Suprapubic skin (tissue), 4 donors: Measurements from ENCODE around the gene KCTD19. TPM values are rescaled to one million over a fixed set of nuclear protein-coding genes. Genes with fewer than 3 reads are reported as not detected.

Experiments
- DNase-seq, 2 donors: peaks; one replicate each; pipeline ENCODE4 v3.0.0-alpha.2; 2019; ENCODE audit warnings: low spot score in 2 of 2
- H3K27ac ChIP-seq: fragments of 200-600 bp; sonication (generic); one replicate; pipeline ENCODE4 v1.5.1; 2019
- H3K27me3 ChIP-seq: fragments of 200-600 bp; sonication (generic); one replicate; pipeline ENCODE4 v1.5.1; 2019
- H3K36me3 ChIP-seq: fragments of 200-600 bp; sonication (generic); one replicate; pipeline ENCODE4 v1.5.1; 2019
- H3K4me1 ChIP-seq: fragments of 200-600 bp; sonication (generic); one replicate; pipeline ENCODE4 v1.5.1; 2019
- H3K4me3 ChIP-seq: fragments of 200-600 bp; sonication (generic); one replicate; pipeline ENCODE4 v1.5.1; 2019; ENCODE audit warnings: mild to moderate bottlenecking
- H3K9me3 ChIP-seq: fragments of 200-600 bp; sonication (generic); one replicate; pipeline ENCODE4 v1.5.1; 2019
- EP300 ChIP-seq: sonication (generic); formaldehyde crosslinking; IDR thresholded peaks from one replicate; pipeline ENCODE4 v1.6.1; 2017; ENCODE audit warnings: antibody characterized with exemption
- POLR2A ChIP-seq, 2 donors: fragments of 450-650 bp; IDR thresholded peaks; one replicate each; pipeline ENCODE4 v1.6.1; 2017; ENCODE audit warnings: antibody characterized with exemption in 2 of 2, mild to moderate bottlenecking in 2 of 2, moderate library complexity in 2 of 2
- POLR2AphosphoS5 ChIP-seq, 3 donors: sonication (generic); formaldehyde crosslinking; IDR thresholded peaks; one replicate each; pipeline ENCODE4 v1.6.1; 2017; ENCODE audit warnings: antibody characterized with exemption in 3 of 3
- WGBS: methylation state at CpG from one replicate; pipeline ENCODE4 v1.1.5; 2018; 5-methylcytosine and 5-hydroxymethylcytosine counted together
- total RNA-seq, 4 donors: library from RNA; depleted of rRNA; stranded (reverse); fragments of >200 nt; gene quantifications; one replicate each; pipeline ENCODE4 v1.1.0, GENCODE V29; 2016
- TF ChIP-seq, protein P1 (sequence below), 2 donors: fragments of 200-600 bp in 1 of 2; fragments of 450-650 bp in 1 of 2; sonication (generic) in 1 of 2; IDR thresholded peaks; one replicate each; pipeline ENCODE4 v1.5.1; 2016 to 2019; ENCODE audit warnings: antibody characterized with exemption in 2 of 2, mild to moderate bottlenecking in 1 of 2, moderate library complexity in 1 of 2

Gene KCTD19
- total RNA-seq, 4 donors from 2014 or later: 0.25 TPM; not detected in 3

DNA sequence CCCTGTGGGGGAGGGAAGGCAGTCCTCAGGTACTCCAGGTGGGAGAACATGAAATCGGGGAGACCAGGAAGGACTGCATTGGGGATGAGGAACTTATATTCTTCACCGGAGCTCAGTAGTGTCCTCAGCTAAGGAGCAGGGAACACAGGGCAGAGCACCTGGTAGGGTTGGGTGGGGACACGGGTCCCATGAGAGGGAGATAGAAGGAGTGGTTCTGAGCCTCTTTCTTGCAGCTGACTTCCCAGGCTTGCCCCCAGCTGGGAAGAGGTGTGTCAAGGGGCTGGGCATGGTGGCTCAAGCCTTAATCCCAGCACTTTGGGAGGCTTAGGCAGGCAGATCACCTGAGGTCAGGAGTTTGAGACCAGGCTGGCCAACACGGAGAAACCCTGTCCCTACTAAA is 81.4 kb downstream of the KCTD19 start:
- no peaks in the 10 kb centered on the region for H3K36me3 ChIP-seq
- H3K4me1 ChIP-seq: peaks cover 92% of the 10 kb centered on the region
- TF ChIP-seq POLR2AphosphoS5 (IDR thresholded peaks at IDR 0.05) (no peak), POLR2A (IDR thresholded peaks at IDR 0.05) (no peak), EP300 (no peak)
- TF ChIP-seq, protein P1, sequence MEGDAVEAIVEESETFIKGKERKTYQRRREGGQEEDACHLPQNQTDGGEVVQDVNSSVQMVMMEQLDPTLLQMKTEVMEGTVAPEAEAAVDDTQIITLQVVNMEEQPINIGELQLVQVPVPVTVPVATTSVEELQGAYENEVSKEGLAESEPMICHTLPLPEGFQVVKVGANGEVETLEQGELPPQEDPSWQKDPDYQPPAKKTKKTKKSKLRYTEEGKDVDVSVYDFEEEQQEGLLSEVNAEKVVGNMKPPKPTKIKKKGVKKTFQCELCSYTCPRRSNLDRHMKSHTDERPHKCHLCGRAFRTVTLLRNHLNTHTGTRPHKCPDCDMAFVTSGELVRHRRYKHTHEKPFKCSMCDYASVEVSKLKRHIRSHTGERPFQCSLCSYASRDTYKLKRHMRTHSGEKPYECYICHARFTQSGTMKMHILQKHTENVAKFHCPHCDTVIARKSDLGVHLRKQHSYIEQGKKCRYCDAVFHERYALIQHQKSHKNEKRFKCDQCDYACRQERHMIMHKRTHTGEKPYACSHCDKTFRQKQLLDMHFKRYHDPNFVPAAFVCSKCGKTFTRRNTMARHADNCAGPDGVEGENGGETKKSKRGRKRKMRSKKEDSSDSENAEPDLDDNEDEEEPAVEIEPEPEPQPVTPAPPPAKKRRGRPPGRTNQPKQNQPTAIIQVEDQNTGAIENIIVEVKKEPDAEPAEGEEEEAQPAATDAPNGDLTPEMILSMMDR (IDR thresholded peaks at IDR 0.05): no peak
- H3K4me3 ChIP-seq: peak overlapping the region; percentile 89
- 67% methylated on average over 4 of the region's 4 CpGs for WGBS
- H3K27me3 ChIP-seq: peaks cover 21% of the 10 kb centered on the region
- peak overlapping the region; percentile 85 for H3K27ac ChIP-seq
- no peaks in the 10 kb centered on the region for H3K9me3 ChIP-seq
- no peak for DNase-seq

DNA sequence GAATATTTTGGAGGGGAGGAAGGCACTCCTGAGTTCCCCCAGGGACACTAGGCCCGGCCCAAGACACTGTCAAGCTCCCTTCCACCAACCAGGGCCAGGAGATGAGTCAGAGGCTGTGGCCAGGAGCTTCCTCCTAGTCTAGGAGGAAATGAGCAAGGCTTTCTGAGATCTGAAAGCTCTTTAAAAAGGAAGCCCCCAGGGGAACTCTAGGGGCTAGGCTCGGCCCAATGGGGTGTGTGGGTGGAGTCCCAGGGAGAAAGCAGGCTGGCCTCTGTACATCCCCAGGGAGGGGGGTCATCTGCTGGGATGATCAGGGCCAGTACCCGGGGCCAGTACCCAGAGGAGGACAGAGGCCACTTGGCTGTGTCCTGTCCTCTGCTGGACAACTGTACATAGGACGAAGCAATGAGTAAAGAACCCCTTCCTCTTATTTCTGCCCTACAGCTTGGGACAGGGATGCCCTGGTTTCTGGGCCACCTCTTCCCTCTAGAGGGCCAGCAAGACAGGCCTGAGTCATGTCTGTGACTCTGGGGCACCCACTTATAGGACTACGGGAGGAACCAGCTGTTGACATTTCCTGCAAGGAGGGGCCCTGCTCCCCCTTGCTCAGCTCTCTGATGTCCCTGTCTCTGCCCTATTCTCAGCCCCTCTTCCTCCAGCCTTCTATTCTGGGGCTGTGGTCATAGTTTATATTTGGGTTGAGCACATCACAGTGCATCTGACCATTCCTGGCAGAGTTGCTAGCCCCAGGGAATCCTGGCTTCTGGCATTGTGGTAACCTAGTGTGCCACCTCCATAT is 82.0 kb downstream of the KCTD19 start:
- TF ChIP-seq, protein P1 (IDR thresholded peaks at IDR 0.05): no peak
- TF ChIP-seq POLR2A (IDR thresholded peaks at IDR 0.05) (no peak), EP300 (no peak), POLR2AphosphoS5 (IDR thresholded peaks at IDR 0.05) (no peak)
- H3K4me3 ChIP-seq: peak overlapping the region; percentile 89
- peak in 1 of 2 donors; percentile 85 for DNase-seq
- no peaks in the 10 kb centered on the region for H3K9me3 ChIP-seq
- peak overlapping the region; percentile 85 for H3K27ac ChIP-seq
- WGBS: 27% methylated on average over 4 of the region's 5 CpGs
- H3K27me3 ChIP-seq: peaks cover 15% of the 10 kb centered on the region
- peaks cover 93% of the 10 kb centered on the region for H3K4me1 ChIP-seq
- H3K36me3 ChIP-seq: peaks cover under 1% of the 10 kb centered on the region

GRCh38 chr16:67243481-67243880 is 83.1 kb downstream of the KCTD19 start:
- DNase-seq: no peak
- WGBS: 67% methylated on average over 4 of the region's 4 CpGs
- peaks cover 83% of the 10 kb centered on the region for H3K4me1 ChIP-seq
- H3K27me3 ChIP-seq: peaks cover 4% of the 10 kb centered on the region
- peak overlapping the region; percentile 85 for H3K27ac ChIP-seq
- no peak for TF ChIP-seq POLR2AphosphoS5 (IDR thresholded peaks at IDR 0.05)
- TF ChIP-seq, protein P1 (IDR thresholded peaks at IDR 0.05): no peak
- TF ChIP-seq EP300: no peak
- no peak for TF ChIP-seq POLR2A (IDR thresholded peaks at IDR 0.05)
- no peak overlapping the region for H3K4me3 ChIP-seq
- peaks cover 12% of the 10 kb centered on the region for H3K36me3 ChIP-seq
- H3K9me3 ChIP-seq: no peaks in the 10 kb centered on the region

DNA sequence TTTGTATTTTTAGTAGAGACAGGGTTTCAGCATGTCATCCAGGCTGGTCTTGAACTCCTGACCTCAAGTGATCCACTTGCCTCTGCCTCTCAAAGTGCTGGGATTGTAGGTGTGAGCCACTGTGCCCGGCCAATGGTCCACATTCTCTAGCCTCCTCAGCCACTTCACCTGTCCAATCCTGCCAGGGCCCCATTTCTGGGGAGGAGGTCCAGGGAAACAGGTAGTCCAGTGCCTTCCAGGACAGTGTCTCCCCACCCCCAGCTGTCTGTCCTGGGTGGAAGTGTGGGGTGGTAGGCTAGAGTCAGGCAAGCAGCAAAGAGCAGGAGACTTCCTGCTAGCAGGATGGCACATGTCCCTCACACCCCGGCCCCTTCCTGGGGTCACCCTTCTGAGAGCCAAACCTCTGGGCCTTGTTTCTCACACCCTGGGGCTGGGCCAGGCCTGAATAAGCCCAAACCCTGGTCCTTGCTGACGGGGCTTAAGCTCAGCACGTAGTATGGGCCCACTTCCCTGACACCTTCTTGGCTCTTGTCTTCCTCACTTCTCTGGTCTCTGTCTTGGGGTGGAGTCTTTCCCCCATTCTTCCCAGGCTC is 84.3 kb downstream of the KCTD19 start:
- no peak overlapping the region for H3K4me3 ChIP-seq
- 73% methylated on average over 4 of the region's 4 CpGs for WGBS
- H3K36me3 ChIP-seq: peaks cover 24% of the 10 kb centered on the region
- H3K27ac ChIP-seq: no peak overlapping the region
- DNase-seq: no peak
- H3K9me3 ChIP-seq: no peaks in the 10 kb centered on the region
- H3K4me1 ChIP-seq: peaks cover 71% of the 10 kb centered on the region
- no peaks in the 10 kb centered on the region for H3K27me3 ChIP-seq
- TF ChIP-seq, protein P1 (IDR thresholded peaks at IDR 0.05): no peak
- TF ChIP-seq POLR2A (IDR thresholded peaks at IDR 0.05) (no peak), EP300 (no peak), POLR2AphosphoS5 (IDR thresholded peaks at IDR 0.05) (no peak)
